IMR-90 (cell line): ENCODE results near the gene SLC35D3. TPM values are rescaled to one million over a fixed set of nuclear protein-coding genes. Genes with fewer than 3 reads are reported as not detected.

Experiments used
- ATAC-seq: fragments of 200-7000 bp; cut with Tn5 transposase; 2 replicates; pipeline ENCODE4 v1.9.1; 2020; ENCODE audit warnings: low read depth, mild to moderate bottlenecking, moderate library complexity
- BruUV-seq: library from RNA; stranded (reverse); fragments of 400-500 nt; replicated peaks from 2 replicates; lab custom pipeline; 2021; lab: Mats Ljungman, UMichigan
- CTCF ChIA-PET: fragments of 300-600 bp; formaldehyde crosslinking; extraction: SDS; loops from one replicate; lab custom pipeline; 2021; ENCODE audit warnings: antibody characterized with exemption; lab: Yijun Ruan, JAX
- POLR2A ChIA-PET: fragments of 300-600 bp; sonication (Branson Sonifier 250); formaldehyde crosslinking; loops from one replicate; lab custom pipeline; 2022; ENCODE audit warnings: antibody characterized with exemption; ENCODE audit not compliant: unreplicated experiment; lab: Charles Lee
- DNase-seq: peaks from one replicate; pipeline ENCODE4 v3.0.0; 2013
- H2AFZ ChIP-seq: replicated peaks from 2 replicates; pipeline ENCODE3; 2013; ENCODE audit warnings: low read length, mild to moderate bottlenecking; ENCODE audit not compliant: poor library complexity
- H2AK5ac ChIP-seq: 2 replicates; pipeline ENCODE4 v1.6.1; 2013; ENCODE audit warnings: low read depth, low read length, inconsistent platforms
- H2AK9ac ChIP-seq: replicated peaks from 2 replicates; pipeline ENCODE3; 2013; ENCODE audit warnings: mild to moderate bottlenecking, low read depth, low read length, moderate library complexity; ENCODE audit not compliant: poor library complexity
- H2BK120ac ChIP-seq: 2 replicates; pipeline ENCODE4 v1.6.1; 2013; ENCODE audit warnings: low read depth, low read length, inconsistent platforms
- H2BK15ac ChIP-seq: 3 replicates; pipeline ENCODE4 v1.6.1; 2013; ENCODE audit warnings: low read depth, low read length, inconsistent platforms
- H2BK20ac ChIP-seq: 2 replicates; pipeline ENCODE4 v1.6.1; 2013; ENCODE audit warnings: low read depth, mild to moderate bottlenecking, inconsistent platforms, low read length, moderate library complexity
- H2BK5ac ChIP-seq: 2 replicates; pipeline ENCODE4 v1.6.1; 2013; ENCODE audit warnings: mild to moderate bottlenecking, low read depth, low read length, inconsistent platforms; ENCODE audit not compliant: poor library complexity, severe bottlenecking
- H3K14ac ChIP-seq: replicated peaks from 2 replicates; pipeline ENCODE4 v1.6.1; 2013; ENCODE audit warnings: low read depth, low read length, inconsistent platforms
- H3K18ac ChIP-seq: 2 replicates; pipeline ENCODE4 v1.6.1; 2013; ENCODE audit warnings: low read depth, low read length, control low read depth
- H3K23ac ChIP-seq: 2 replicates; pipeline ENCODE4 v1.6.1; 2013; ENCODE audit warnings: low read depth, low read length, inconsistent platforms
- H3K27ac ChIP-seq: 2 replicates; pipeline ENCODE4 v1.5.1; 2013; ENCODE audit warnings: mild to moderate bottlenecking, control low read depth, low read length; ENCODE audit not compliant: insufficient read depth
- H3K27me3 ChIP-seq: 2 replicates; pipeline ENCODE4 v1.6.1; 2013; ENCODE audit warnings: low read length; ENCODE audit not compliant: control insufficient read depth, insufficient read depth
- H3K36me3 ChIP-seq: 2 replicates; pipeline ENCODE4 v1.6.1; 2013; ENCODE audit warnings: low read length, mixed read lengths; ENCODE audit not compliant: control insufficient read depth, insufficient read depth
- H3K4ac ChIP-seq: 2 replicates; pipeline ENCODE4 v1.6.1; 2013; ENCODE audit warnings: low read depth, low read length, inconsistent platforms
- H3K4me1 ChIP-seq: 2 replicates; pipeline ENCODE4 v1.6.1; 2013; ENCODE audit warnings: low read length, mixed read lengths; ENCODE audit not compliant: control insufficient read depth, insufficient read depth
- H3K4me2 ChIP-seq: 2 replicates; pipeline ENCODE4 v1.6.1; 2013; ENCODE audit warnings: low read depth, mild to moderate bottlenecking, control low read depth, low read length, moderate library complexity
- H3K4me3 ChIP-seq: 2 replicates; pipeline ENCODE4 v1.5.1; 2013; ENCODE audit warnings: low read depth, mild to moderate bottlenecking, control low read depth, low read length, moderate library complexity; ENCODE audit not compliant: insufficient read depth
- H3K56ac ChIP-seq: 2 replicates; pipeline ENCODE4 v1.6.1; 2013; ENCODE audit warnings: low read length, inconsistent platforms; ENCODE audit not compliant: insufficient read depth; ENCODE audit errors: extremely low read depth
- H3K79me1 ChIP-seq, 2 experiments: 2 replicates each; pipeline ENCODE4 v1.6.1; 2013; ENCODE audit warnings: low read length in 2 of 2, inconsistent platforms in 1 of 2, low read depth in 1 of 2
- H3K9ac ChIP-seq: 2 replicates; pipeline ENCODE4 v1.6.1; 2013; ENCODE audit warnings: low read depth, low read length, control low read depth
- H3K9me1 ChIP-seq: 2 replicates; pipeline ENCODE4 v1.6.1; 2013; ENCODE audit warnings: low read length, inconsistent platforms; ENCODE audit not compliant: insufficient read depth
- H3K9me3 ChIP-seq: 2 replicates; pipeline ENCODE4 v1.6.1; 2013; ENCODE audit warnings: low read length; ENCODE audit not compliant: control insufficient read depth, insufficient read depth
- H4K20me1 ChIP-seq: 2 replicates; pipeline ENCODE4 v1.6.1; 2013; ENCODE audit warnings: low read length, inconsistent platforms; ENCODE audit not compliant: insufficient read depth
- H4K5ac ChIP-seq: 2 replicates; pipeline ENCODE4 v1.6.1; 2013; ENCODE audit warnings: mild to moderate bottlenecking, low read depth, low read length, control low read depth
- H4K8ac ChIP-seq, 2 experiments: 2 replicates each; pipeline ENCODE4 v1.6.1; 2013; ENCODE audit warnings: low read depth in 2 of 2, low read length in 2 of 2, control low read depth in 1 of 2, inconsistent platforms in 1 of 2
- H4K91ac ChIP-seq: 2 replicates; pipeline ENCODE4 v1.6.1; 2013; ENCODE audit warnings: low read depth, low read length, inconsistent platforms; ENCODE audit not compliant: insufficient read depth
- BHLHE40 ChIP-seq: fragments of 150-350 bp; IDR thresholded peaks from 2 replicates; pipeline ENCODE4 v1.6.1; 2016; ENCODE audit warnings: mild to moderate bottlenecking, low read depth, low read length
- CEBPB ChIP-seq: IDR thresholded peaks from 2 replicates; pipeline ENCODE4 v1.6.1; 2012; ENCODE audit warnings: low read depth, low read length, improper control_type of control experiment
- MAFK ChIP-seq: IDR thresholded peaks from 2 replicates; pipeline ENCODE4 v1.6.1; 2012; ENCODE audit warnings: low read depth, low read length, improper control_type of control experiment
- POLR2A ChIP-seq: IDR thresholded peaks from 2 replicates; pipeline ENCODE4 v1.6.1; 2012; ENCODE audit warnings: mild to moderate bottlenecking, low read depth, low read length
- RCOR1 ChIP-seq: IDR thresholded peaks from 2 replicates; pipeline ENCODE4 v1.6.1; 2012; ENCODE audit warnings: mild to moderate bottlenecking, low read length, improper control_type of control experiment; ENCODE audit not compliant: insufficient replicate concordance
- SMC3 ChIP-seq: fragments of 150-350 bp; IDR thresholded peaks from 2 replicates; pipeline ENCODE4 v1.6.1; 2016; ENCODE audit warnings: low read depth, mild to moderate bottlenecking, antibody characterized with exemption, low read length, moderate library complexity
- WGBS, 2 experiments: methylation state at CpG; one replicate each; pipeline versions ENCODE4 v1.1.5 to v1.1.7; 2013; ENCODE audit warnings: missing lambda C conversion rate in 2 of 2; ENCODE audit not compliant: insufficient read length in 1 of 2; ENCODE audit errors: extremely low coverage in 2 of 2; 5-methylcytosine and 5-hydroxymethylcytosine counted together
- dilution Hi-C: fragments of 300-500 bp; cut with HindIII; formaldehyde crosslinking; loops from one replicate; pipeline ENCODE4 v1.14.3; 2018; ENCODE audit warnings: low sequenced_read_pairs; ENCODE audit not compliant: unreplicated experiment
- in situ Hi-C: fragments of 300-500 bp; cut with MboI; formaldehyde crosslinking; loops from 3 replicates; pipeline ENCODE4 v1.14.3; 2019; ENCODE audit warnings: low sequenced_read_pairs, inconsistent platforms, mixed read lengths
- intact Hi-C: fragments of 100-400 bp; cut with micrococcal nuclease; formaldehyde crosslinking; loops from 2 replicates; pipeline ENCODE4 v1.10.0; 2022
- polyA plus RNA-seq, 3 experiments: library from polyadenylated mRNA; depleted of rRNA; stranded (reverse); fragments of >200 nt; gene quantifications; 2 replicates each; pipeline ENCODE4 v1.2.3, GENCODE V29; 2012; ENCODE audit warnings: low replicate concordance in 1 of 3
- total RNA-seq: library from RNA; depleted of rRNA; stranded (reverse); fragments of >200 nt; gene quantifications from 2 replicates; pipeline ENCODE4 v1.2.3, GENCODE V29; 2012
- TF ChIP-seq, protein P1 (sequence below): fragments of 150-350 bp; IDR thresholded peaks from 2 replicates; pipeline ENCODE4 v1.6.1; 2016; ENCODE audit warnings: low read depth, mild to moderate bottlenecking, low read length, moderate library complexity, borderline replicate concordance
- TF ChIP-seq, protein P2 (sequence below): conservative IDR thresholded peaks from 2 replicates; pipeline ENCODE4 v1.5.1; 2012; ENCODE audit warnings: mild to moderate bottlenecking, low read depth, low read length, improper control_type of control experiment

Gene SLC35D3
- total and polyA plus RNA-seq, 2 of the 4 experiments (the other 2 are of a cell fraction) = not detected

- dilution Hi-C loops (no loop called here), intact Hi-C loops (loop anchor here (2.0 kb wide), 1 partner anchor 671 kb away; no protein-coding TSS in a partner anchor), in situ Hi-C loops (no loop called here)
- Histone ChIP-seq H3K79me1 (no peaks in the 10 kb centered on the region), H3K18ac (no peak overlapping the region), H2BK20ac (no peak overlapping the region), H2AK9ac (no peak overlapping the region), H3K36me3 (no peaks in the 10 kb centered on the region), H3K4me1 (no peaks in the 10 kb centered on the region), H4K5ac (no peak overlapping the region), H3K14ac (no peak overlapping the region), H3K27ac (no peak overlapping the region), H3K9me1 (no peaks in the 10 kb centered on the region), H3K56ac (no peak overlapping the region), H4K91ac (no peak overlapping the region), H3K23ac (no peak overlapping the region), H2AFZ (no peak overlapping the region), H2BK120ac (no peak overlapping the region), H2BK15ac (no peak overlapping the region), H3K9ac (no peak overlapping the region), H3K27me3 (peaks cover 6% of the 10 kb centered on the region; the same call in 1 of the 2 replicates), H3K4ac (no peak overlapping the region), H3K4me2 (no peak overlapping the region), H3K9me3 (no peaks in the 10 kb centered on the region), H2AK5ac (no peak overlapping the region), H4K20me1 (no peaks in the 10 kb centered on the region), H2BK5ac (no peak overlapping the region), H3K4me3 (no peak overlapping the region), H4K8ac (no peak overlapping the region)
- no CpG with 5 or more reads among the region's 5 CpGs for WGBS, 2 experiments
- BruUV-seq = no TSS peak
- DNase-seq (no peak), ATAC-seq (no peak)
- ChIA-PET POLR2A (no interaction called here), CTCF (no interaction called here)
- no peak for TF ChIP-seq BHLHE40
- TF ChIP-seq RCOR1 = no peak
- TF ChIP-seq POLR2A = no peak
- TF ChIP-seq, protein P1, sequence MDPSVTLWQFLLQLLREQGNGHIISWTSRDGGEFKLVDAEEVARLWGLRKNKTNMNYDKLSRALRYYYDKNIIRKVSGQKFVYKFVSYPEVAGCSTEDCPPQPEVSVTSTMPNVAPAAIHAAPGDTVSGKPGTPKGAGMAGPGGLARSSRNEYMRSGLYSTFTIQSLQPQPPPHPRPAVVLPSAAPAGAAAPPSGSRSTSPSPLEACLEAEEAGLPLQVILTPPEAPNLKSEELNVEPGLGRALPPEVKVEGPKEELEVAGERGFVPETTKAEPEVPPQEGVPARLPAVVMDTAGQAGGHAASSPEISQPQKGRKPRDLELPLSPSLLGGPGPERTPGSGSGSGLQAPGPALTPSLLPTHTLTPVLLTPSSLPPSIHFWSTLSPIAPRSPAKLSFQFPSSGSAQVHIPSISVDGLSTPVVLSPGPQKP = no peak
- no peak for TF ChIP-seq MAFK
- TF ChIP-seq SMC3 = no peak
- TF ChIP-seq CEBPB = no peak
- TF ChIP-seq, protein P2, sequence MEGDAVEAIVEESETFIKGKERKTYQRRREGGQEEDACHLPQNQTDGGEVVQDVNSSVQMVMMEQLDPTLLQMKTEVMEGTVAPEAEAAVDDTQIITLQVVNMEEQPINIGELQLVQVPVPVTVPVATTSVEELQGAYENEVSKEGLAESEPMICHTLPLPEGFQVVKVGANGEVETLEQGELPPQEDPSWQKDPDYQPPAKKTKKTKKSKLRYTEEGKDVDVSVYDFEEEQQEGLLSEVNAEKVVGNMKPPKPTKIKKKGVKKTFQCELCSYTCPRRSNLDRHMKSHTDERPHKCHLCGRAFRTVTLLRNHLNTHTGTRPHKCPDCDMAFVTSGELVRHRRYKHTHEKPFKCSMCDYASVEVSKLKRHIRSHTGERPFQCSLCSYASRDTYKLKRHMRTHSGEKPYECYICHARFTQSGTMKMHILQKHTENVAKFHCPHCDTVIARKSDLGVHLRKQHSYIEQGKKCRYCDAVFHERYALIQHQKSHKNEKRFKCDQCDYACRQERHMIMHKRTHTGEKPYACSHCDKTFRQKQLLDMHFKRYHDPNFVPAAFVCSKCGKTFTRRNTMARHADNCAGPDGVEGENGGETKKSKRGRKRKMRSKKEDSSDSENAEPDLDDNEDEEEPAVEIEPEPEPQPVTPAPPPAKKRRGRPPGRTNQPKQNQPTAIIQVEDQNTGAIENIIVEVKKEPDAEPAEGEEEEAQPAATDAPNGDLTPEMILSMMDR = no peak
Observed at GRCh38 chr6:136969433-136969832, 47.3 kb downstream of the SLC35D3 start.
